NCI-H187 (cell line): ENCODE measurements around the gene NPSR1.
"Not testable (repeated sequence)": the region's sequence is repeated elsewhere in the genome, so short reads cannot be mapped to it uniquely, and the experiment has no call there.

Experiments used
- DNase-seq, 2 experiments: peaks; one replicate each; lab custom pipeline; 2025; lab: John Stamatoyannopoulos, UW

NPSR1 gene

GRCh38 chr7:34869057-34869456 is 211.0 kb downstream of the NPSR1 start:
- DNase-seq: no peak

DNA sequence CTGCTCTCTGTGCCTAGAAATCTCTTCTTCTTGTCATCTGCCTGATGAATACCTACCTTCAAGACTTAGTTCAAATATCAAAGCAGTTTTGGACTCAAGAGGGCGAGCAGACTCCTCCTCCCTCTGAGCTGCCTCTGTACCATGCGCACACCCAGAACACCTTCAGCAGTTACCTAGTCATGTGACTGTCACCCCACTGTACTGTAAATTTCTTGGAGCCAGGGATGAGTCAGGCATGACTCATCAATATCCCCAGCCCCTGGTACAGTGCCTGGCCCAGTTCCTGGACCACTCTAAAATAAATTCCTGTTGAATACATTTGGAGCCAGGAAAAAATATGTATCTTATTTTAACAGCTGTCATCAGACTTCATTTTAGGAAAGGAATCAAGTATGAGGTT is 212.0 kb downstream of the NPSR1 start:
- DNase-seq: not testable (repeated sequence)

GRCh38 chr7:34874329-34874728 is 216.3 kb downstream of the NPSR1 start:
- DNase-seq: not testable (repeated sequence)

GRCh38 chr7:34875481-34875880 is 217.5 kb downstream of the NPSR1 start:
- DNase-seq: no peak

- DNase-seq: not testable (repeated sequence)
These were observed 221.1 kb downstream of the NPSR1 start for GRCh38 chr7:34878944-34879735.

DNA sequence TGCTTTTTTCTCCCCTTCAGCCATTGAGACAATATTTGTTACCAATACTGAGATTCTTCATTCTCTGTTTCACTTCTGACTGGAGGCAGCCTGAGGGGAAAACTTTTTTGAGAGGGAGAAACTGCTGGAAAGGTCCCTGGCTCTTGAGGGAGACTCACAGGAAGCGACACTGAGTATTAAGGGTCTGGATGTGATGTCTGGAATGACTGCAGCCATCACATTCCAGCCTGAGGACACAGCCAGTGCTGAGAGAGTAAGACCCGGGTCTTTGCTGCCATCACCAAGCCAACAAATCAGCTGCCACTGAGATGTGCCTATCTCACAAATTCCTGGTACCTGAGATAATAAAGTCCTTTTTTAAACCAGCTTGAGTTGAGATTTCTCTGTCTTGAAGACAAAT is 221.9 kb downstream of the NPSR1 start:
- DNase-seq: no peak

DNA sequence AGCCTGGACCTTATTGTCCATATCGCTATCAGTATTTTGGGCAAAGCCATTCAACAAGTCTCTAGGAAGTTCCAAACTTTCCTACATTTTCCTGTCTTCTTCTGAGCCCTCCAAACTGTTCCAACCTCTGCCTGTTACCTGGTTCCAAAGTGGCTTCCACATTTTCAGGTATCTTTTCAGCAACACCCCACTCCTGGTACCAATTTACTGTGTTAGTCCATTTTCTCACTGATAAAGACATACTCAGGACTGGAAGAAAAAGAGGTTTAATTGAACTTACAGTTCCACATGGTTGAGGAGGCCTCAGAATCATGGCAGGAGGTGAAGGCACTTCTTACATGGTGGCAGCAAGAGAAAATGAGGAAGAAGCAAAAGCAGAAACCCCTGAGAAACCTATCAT is 225.8 kb downstream of the NPSR1 start:
- DNase-seq: not testable (repeated sequence)

DNA sequence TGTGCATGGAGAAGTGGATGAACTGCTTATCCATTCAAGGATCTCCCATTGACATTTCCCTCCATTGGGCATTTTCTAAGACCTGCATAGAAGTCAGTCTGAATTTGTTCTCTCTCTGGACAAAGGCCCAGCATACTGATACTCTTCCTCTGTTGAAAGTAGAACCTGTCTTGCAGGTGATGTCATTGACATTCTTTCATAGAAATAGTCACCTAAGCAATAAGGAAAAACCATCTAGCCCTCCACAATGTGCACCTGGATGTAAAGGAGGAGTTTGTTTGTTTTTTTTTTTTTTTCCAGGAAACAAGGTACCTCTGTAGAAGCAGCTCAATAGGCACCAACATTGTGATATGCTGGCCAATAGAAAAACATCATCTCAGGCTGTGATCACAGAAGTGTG is 228.8 kb downstream of the NPSR1 start:
- no peak for DNase-seq

- DNase-seq: no peak
These were observed 231.9 kb downstream of the NPSR1 start for GRCh38 chr7:34889951-34890350.

GRCh38 chr7:34895202-34895601 is 237.2 kb downstream of the NPSR1 start:
- DNase-seq: no peak
